H54 (cell line): Measurements from ENCODE around the gene NKD2.

ENCODE experiments used
- DNase-seq: peaks from one replicate; pipeline ENCODE4 v3.0.0; 2011; ENCODE audit warnings: low spot score, mixed read lengths; ENCODE audit not compliant: insufficient read length
- FAIRE-seq: peaks from 3 replicates; lab custom pipeline; 2011; peaks lifted over from hg19 to GRCh38; lab: Jason Lieb, UNC
- POLR2A ChIP-seq: IDR thresholded peaks from 2 replicates; pipeline ENCODE4 v1.6.1; 2011; ENCODE audit warnings: low read depth, mild to moderate bottlenecking, low read length

The NKD2 gene

DNA sequence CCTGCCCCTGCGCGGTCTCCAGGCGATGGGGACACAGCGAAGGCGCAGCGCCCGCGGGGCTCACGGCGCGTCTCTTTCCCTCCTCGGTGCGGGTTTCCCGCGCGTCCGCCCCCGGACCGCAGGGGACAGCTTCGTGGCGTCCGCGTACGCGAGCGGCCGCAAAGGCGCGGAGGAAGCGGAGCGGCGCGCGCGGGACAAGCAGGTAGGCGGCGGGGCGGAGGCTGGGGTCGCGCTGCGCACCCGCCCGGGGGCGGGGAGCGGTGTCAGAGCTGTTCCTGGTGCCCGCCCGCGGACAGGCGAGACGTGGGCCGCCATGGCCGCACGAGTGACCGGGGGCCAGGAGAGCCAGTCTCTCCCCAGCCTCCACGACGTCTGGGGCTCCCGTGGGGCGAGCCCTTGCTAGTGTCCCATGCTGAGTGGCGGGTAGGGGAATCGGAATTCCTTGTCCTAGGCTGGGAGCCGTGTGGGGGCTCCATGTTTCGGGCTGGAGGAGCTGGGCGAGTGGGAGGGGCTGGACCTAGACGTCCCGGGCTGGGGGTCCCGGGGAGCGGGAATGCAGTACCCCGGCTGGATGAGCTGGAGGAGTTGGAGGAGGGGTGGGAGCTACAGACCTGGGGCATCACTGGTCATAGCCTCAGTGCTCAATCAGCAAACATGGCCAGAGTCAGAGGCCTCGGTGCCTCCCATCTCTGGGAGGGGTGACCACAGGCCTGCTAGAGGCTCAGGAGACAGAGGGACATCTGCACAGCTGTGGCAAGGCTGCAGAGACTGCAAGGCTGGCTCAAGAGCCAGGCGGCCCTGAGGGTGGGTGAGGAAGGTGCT, 968 bp downstream of the NKD2 start:
- no peak for FAIRE-seq
- TF ChIP-seq POLR2A = no peak
- no peak for DNase-seq

GRCh38 chr5:1010181-1010510, 1.5 kb downstream of the NKD2 start:
- TF ChIP-seq POLR2A = no peak
- FAIRE-seq (no peak), DNase-seq (no peak)

- DNase-seq = no peak
- FAIRE-seq = no peak
- TF ChIP-seq POLR2A = no peak
These were observed 2.0 kb downstream of the NKD2 start for GRCh38 chr5:1010641-1011046.

GRCh38 chr5:1011226-1011631, 2.6 kb downstream of the NKD2 start:
- no peak for DNase-seq
- FAIRE-seq = no peak
- TF ChIP-seq POLR2A = no peak

DNA sequence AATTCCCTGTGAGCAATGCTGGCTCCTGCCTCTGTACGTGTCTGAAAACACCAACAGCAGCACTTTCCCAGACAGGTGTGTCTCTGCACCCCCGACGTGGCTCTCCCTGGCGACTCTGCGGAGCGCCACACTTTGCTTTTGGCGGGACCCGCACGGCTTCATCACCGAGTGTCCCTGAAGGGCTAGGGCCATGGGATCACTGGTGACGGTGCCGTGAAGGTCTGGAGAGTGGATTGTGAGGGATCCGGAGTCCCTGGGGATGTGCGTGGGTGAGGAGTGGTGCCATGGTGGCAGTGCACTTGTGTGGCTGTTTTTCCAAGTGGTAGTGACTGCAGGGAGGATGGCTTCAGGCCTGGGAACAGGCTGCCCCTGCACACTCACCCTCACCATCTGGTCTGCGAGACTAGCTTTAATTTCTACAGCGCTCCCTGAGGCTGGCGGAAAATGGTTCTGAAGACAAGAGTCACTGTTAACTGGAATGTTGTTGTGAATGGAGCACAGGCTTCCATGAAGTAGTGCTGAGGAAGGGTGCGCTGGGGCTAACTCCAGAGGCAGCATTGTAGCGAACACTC, 3.2 kb downstream of the NKD2 start:
- TF ChIP-seq POLR2A = no peak
- no peak for DNase-seq
- no peak for FAIRE-seq

DNA sequence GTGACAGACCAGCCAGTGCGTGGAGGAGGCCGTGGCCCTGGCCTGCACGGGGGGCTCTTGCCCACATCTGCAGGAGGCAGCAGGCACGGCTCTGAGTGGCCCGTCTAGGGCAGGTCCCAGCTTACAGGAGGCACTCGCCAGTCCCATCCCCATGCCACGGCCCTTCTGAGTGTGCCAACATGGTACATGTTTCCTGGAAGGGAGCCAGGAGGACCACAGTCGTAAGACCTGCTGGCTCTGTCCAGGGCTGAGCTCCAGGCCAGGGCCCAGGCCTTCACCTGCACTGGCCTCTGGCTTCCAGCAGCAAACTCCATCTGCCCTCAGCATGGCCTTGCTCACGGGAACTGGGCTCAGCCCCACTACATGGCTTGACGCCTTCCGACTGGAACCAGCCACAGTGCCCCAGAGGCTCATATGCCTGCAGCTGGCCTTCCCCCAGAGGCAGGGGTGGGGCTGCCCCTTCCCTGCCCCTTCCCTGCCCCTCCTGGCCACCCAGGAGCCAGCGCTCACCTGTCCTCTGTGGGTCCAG, 3.8 kb downstream of the NKD2 start:
- no peak for TF ChIP-seq POLR2A
- FAIRE-seq (no peak), DNase-seq (no peak)

- no peak for DNase-seq
- FAIRE-seq = no peak
- TF ChIP-seq POLR2A = no peak
These were observed 4.3 kb downstream of the NKD2 start for GRCh38 chr5:1012900-1013237.

DNA sequence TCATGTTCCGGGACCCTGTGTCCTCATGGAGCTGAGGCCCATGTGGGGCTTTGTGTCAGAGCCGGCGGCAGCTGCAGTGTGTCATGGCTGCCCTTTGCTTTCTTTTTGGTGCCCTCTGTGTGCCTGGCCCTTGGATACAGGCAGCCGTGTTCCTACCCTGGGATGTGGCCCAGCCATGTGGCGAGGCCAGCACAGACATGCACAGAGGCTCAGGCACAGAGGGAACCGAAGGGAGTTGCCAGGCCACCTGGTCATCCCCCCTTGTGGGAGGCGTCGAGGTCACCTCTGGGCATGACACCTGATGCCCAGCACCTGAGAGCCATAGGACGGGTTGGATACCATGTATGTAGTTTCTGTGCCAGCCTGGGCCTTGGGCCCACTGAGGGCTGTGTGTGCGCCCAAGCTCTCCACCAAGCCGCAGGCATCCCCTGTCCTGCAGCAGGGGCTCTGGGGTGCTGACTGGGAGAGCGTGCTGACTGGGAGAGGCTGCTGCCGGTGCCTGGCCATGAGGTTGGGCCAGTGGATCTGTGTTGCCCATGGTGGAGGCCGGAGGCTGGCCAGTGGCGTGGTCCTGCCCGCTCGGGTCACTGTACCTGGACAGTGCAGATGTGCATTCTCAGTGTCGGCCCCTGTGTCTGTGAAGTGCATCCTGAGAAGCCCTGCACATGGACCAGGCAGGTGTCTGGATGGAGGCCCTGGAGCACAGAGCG, 4.8 kb downstream of the NKD2 start:
- FAIRE-seq (no peak), DNase-seq (no peak)
- no peak for TF ChIP-seq POLR2A

DNA sequence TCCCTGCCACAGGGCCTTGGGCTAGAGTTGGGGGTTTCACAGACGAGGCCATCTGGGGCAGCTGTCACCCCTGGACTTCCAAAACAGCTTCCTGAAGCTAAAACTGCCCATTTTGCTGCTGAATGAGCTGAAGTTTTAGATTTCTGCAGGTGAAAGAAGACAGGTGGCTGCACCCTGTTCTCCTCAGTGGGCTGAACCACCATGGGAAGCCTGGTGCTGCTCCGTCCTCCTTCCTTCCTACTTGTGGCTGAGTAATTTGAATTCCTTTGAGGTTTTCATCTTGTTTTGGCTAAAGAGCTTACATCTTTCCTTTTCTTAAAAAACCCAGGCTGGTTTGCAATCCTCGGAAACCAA, 5.3 kb downstream of the NKD2 start:
- FAIRE-seq = no peak
- DNase-seq = no peak
- no peak for TF ChIP-seq POLR2A

DNA sequence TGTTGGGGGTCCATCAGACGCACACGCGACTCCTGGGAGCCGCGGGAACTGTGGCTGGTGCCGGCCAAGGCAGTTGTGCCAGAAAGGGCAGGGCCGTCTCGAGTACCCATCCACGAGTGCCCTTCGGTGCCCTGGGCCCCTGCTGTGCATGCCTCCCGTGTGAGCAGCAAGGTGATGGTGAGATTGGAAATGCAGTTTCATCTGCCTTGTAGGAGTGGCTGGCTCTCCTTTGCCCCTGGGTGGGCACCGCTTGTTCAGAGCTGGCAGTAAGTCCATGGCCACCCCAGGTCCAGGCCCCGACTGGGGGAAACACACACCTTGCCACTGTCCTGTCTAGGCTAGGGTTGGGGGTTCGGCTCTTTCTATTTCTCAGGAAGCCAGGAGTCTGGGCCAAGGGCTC, 5.7 kb downstream of the NKD2 start:
- FAIRE-seq (no peak), DNase-seq (no peak)
- no peak for TF ChIP-seq POLR2A

GRCh38 chr5:1014781-1015221, 6.2 kb downstream of the NKD2 start:
- TF ChIP-seq POLR2A = no peak
- DNase-seq = no peak
- no peak for FAIRE-seq

GRCh38 chr5:1015507-1015906, 6.9 kb downstream of the NKD2 start:
- TF ChIP-seq POLR2A = no peak
- DNase-seq (no peak), FAIRE-seq (no peak)

- FAIRE-seq (no peak), DNase-seq (no peak)
- no peak for TF ChIP-seq POLR2A
These were observed 7.4 kb downstream of the NKD2 start for GRCh38 chr5:1016036-1016435.

DNA sequence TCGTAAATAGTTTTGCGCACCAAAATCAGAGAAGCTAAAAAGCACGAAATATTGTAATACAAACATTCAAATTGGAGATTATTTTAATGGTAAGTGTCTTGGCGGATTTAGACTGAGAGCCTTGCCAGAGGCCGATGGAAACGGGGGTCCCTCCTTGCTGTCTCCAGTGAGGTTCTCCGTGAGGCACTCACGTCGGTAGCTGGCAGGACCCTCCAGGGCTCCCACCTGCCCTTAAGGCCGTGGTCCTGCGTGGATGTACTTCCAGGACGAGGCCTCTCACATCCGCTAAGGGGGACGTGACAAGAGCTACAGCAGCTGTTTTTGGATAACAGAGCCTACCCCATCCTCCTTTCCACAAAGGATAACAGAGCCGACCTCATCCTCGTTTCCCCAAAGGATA, 7.9 kb downstream of the NKD2 start:
- FAIRE-seq = no peak
- no peak for DNase-seq
- no peak for TF ChIP-seq POLR2A
